Ecto neural progenitor cell (in vitro differentiated cells): ENCODE data around the gene OGFOD3.
"Not testable (repeated sequence)": the region's sequence is repeated elsewhere in the genome, so short reads cannot be mapped to it uniquely, and the experiment has no call there.

Experiments used
- DNase-seq: peaks from one replicate; pipeline ENCODE4 v3.0.0-alpha.2; 2018; ENCODE audit warnings: low spot score

Gene OGFOD3

DNA sequence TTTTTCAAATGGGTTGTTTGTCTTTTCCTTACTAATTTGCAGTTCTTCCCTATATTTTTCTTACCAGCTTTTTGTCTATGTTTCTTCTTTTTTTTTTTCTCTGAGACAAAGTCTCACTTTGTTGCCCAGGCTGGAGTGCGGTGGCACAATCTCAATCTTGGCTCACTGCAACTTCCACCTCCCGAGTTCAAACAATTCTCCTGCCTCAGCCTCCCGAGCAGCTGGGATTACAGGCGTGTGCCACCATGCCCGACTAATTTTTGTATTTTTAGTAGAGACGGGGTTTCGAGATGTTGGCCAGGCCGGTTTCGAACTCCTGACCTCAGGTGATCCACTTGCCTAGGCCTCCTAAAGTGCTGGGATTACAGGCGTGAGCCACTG is 45.3 kb downstream of the OGFOD3 start:
- DNase-seq, result not testable (repeated sequence)

DNA sequence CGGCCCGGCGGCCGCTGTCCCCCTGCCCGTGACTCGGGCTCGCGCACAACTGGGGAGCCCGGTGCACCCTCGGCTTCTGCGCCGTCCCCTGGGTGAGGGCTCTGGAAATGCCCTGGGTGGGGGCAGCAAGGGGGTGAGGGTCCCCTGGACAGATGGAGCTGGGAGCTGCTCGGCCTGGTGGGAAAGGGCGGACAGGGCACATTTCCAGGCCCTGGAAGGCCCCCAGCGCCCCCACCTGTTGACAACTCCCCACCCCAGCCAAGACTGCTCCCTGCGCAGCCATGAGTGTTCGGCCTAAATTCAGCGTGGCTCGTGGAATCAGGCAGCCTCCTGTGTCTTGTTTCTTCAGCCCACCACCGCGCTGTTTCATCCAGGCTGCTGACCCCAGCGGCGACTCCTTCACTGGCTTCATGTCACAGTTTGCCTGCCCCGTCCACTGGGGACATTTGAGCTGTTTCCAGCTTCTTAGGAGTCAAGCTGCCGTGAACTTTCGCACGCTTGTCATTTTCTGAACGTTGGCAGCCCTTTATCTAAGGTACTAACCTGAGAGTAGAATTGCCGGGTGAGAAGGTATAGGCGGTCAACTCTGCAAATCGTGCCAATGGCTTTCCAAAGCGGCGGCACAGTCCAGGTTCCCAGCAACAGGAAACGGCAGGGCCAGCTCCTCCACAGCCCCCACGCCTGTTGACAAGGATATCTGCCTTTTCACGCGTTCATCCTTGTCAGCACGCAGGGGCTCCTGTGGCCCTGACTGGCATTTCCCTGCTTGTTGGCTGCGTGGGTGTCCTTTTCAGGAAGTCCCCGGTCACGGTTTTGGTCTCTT is 45.9 kb downstream of the OGFOD3 start:
- no peak for DNase-seq

DNA sequence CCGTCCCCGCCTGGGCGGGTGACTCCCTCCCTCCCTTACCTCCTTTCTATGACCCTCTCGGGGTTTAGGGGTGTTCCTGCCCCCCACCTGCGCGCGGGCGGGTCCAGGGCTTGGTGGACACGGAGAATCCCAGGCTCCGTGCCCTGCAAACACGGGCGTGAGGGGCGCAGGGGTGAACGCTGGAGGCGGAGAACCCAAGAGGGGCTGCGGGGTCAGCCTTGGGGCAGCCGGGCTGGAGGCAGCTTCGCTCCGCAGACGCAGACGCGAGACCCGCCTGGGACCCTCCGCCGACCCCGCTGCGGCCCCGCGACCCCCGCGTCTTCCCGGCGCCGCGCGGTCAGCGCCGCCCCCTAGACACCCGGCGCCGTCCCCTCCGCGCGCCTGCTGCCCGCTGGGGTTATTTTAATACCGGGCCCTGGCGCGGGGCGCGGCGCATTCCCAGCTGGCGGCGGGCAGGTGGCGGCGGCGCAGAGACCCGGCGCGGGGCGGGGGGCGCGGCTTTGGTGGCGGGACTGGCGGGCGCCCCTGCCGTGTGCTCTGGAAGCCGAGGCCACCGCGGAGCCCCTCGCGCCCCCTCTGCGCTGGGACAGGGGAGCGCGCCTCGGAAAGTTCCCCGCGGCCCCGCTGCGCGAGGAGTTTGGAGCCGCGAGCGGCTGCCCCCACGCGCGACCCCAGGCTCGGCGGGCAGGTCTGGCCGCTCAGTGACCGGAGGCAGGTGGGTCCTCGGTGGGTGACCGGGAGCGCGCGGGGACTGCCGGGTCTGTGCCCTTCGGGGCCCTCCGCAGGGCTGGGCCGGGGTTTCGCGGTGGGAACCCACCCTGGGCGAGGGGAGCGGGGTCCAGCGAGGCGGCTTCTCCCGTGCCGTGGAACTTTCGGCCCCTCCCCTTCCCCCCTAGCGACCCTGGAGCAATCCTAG is 46.8 kb downstream of the OGFOD3 start, which contains the start of gene UTS2R:
TSS of gene UTS2R (plus strand) at position 433 of the 916 bp plus-strand sequence. CDS start 2,560 bp downstream, outside the sequence.
- DNase-seq, result no peak

GRCh38 chr17:82370471-82371332 is 47.7 kb downstream of the OGFOD3 start:
- no peak for DNase-seq

DNA sequence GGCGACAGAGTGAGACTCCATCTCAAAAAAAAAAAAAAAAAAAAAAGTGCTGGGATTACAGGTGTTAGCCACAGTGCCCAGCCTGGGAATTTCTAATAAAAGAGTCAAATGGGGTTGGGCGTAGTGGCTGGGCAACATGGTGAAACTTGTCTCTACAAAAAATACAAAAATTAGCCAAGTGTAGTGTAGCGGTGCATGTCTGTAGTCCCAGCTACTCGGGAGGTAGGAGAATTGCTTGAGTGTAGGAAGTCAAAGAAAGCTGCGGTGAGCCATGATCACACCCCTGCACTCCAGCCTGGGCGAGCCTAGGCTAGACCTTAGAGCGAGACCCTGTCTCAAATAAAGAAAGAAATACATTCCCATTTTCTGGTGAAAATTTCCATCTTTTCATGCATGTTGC is 49.2 kb downstream of the OGFOD3 start:
- DNase-seq, result no peak

GRCh38 chr17:82367724-82368524 is 50.5 kb downstream of the OGFOD3 start:
- DNase-seq, result no peak

GRCh38 chr17:82366749-82367148 is 51.6 kb downstream of the OGFOD3 start:
- DNase-seq, result no peak

DNA sequence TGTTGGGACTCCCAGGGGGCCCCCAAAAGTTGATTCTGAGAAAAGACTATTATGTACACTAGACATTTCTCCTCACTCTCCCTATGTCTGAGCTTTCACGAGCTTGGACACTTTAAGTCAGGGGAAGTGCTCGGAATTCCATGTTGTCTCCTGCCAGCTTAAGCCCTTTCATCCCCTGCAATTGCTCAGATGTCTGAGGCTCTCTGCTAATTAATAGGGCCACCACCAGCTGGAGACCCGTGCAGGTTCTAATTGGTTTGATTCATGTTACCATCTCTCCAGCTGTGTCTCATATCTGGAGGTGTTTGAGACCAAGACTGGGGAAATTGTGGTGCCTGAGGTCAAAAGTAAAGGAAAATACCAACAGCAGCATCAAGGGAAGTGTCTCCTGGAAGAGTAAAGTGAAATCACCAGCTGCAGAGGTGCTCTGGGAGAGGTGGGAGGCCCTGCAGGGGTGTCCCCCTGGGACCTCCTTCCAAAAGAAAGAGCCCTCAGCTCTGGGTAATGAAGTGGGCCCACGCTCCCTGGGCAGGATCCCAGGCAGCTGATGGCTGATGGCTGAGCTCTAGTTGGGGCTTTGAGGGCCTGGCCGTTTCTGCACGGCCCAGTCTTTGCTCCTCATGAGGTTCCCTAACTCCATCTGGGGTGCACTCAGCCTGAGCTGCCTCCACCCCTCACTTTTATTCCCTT is 52.6 kb downstream of the OGFOD3 start:
- DNase-seq, result no peak

DNA sequence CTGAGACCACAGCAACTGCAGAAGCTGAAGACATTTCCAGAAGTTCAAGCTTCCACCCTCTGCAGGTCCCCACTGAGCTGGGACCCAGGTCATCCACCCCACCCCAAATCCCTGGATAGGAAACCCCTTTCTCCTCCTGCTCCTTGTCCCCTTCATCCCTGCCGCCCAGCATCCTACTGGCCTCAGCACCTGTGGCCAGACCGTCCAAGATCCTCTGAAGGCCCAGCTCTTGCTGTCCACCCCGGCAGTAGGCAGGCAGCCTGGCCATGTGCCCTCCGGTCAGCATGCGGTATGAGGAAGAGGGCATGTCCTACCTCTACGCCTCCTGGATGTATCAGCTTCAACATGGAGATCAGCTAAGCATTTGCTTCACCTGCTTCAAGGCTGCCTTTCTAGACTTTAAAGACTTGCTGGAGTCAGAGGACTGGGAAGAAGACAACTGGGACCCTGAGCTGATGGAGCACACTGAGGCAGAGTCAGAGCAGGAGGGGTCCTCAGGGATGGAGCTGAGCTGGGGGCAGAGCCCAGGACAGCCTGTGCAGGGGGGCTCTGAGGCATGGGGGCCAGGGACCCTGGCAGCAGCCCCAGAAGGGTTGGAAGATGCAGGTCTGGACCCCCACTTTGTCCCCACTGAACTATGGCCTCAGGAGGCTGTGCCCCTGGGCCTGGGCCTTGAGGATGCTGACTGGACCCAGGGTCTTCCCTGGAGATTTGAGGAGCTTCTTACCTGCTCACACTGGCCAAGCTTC is 56.3 kb downstream of the OGFOD3 start:
- DNase-seq, result no peak

DNA sequence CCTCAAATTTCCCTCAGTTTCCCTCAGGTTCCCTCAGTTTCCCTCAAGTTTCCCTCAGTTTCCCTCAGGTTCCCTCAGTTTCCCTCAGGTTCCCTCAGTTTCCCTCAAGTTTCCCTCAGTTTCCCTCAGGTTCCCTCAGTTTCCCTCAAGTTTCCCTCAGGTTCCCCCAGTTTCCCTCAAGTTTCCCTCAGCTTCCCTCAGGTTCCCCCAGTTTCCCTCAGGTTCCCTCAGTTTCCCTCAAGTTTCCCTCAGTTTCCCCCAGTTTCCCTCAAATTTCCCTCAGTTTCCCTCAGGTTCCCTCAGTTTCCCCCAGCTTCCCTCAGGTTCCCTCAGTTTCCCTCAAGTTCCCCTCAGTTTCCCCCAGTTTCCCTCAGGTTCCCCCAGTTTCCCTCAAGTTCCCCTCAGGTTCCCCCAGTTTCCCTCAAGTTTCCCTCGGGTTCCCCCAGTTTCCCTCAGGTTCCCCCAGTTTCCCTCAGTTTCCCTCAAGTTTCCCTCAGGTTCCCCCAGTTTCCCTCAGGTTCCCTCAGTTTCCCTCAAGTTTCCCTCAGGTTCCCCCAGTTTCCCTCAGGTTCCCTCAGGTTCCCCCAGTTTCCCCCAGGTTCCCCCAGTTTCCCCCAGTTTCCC is 58.8 kb downstream of the OGFOD3 start:
- DNase-seq, result not testable (repeated sequence)

- no peak for DNase-seq
Observed at GRCh38 chr17:82358465-82359350, 59.7 kb downstream of the OGFOD3 start, which contains the start of gene TEX19. Gene TEX19 (plus strand): TSS chr17:82359247. CDS start chr17:82362151, 2,904 bp downstream.

GRCh38 chr17:82357394-82357793 is 61.0 kb downstream of the OGFOD3 start:
- no peak for DNase-seq

GRCh38 chr17:82356845-82357355 is 61.5 kb downstream of the OGFOD3 start:
- no peak for DNase-seq

DNA sequence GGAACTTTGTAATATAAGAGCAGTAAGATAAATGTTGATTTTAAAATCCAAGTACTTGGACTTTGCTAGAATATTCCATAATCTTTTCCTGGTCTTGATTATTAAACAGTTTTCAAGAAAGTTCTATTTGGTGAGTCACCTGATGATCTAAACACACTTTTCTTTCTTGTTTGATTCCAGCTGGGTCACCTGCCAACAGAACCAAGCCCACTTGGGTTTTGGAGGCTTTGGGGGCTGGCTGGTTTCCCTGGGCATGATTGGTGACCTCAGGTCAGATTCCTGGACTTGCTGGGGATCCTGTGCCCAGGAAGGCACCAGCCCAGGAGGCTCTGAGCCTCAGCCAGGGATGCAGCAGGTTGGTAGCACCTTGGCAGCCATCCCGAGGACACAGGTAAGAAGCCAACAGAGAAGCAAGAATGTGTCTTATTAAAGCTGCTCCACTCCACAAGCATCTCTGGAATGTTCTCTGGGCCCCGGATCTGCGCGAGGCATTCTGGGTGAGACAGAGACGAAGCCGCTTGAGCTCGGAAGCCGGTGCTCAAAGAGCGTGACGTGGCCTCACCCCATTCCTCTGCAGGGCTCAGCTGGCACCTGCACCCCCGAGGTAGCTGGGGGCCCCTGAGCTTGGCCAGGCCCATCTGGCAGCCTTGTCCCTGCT is 62.5 kb downstream of the OGFOD3 start:
- DNase-seq, result no peak

DNA sequence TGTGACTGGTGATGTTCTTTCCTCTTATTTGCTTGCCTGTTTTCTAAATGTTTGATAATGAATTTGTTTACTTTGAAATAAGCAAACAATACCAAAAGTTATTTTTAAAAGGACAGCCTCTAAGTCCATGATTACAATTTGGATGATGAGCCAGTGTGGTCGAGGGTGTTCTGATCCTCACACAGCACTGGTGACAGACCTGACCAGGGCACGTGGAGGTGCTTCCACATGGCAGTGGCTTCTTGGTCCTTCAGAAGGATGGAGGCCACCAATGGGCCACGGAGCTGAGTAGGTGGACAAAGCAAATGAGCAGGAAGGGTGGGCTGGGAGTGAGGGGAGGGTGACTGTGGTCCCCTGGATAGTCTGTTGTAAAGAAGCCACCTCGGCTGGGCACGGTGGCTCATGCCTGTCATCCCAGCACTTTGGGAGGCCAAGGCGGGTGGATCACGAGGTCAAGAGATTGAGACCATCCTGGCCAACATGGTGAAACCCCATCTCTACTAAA is 63.5 kb downstream of the OGFOD3 start:
- DNase-seq, result no peak

DNA sequence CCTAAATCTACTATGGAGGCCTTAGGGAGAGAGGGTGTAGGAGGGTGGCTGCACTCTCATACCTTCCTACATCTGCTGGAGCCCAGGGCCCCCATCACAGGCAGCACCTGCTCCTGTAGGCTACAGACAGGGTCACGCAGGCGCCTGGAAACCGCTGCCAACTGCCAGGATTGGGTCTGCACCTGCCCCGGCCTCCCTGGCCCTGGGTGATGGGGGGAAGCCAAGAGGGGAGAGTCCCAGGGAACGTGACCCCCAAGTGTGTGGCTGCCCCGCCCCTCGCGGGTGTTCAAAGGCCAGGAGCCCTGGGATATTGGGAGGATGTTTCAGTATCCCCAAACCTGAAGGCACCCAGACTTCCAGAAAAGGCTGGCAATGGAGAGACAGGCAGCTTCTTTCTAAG is 64.9 kb downstream of the OGFOD3 start:
- no peak for DNase-seq
